HG03521 (cell line): ENCODE results near the gene FBXO27.
"Not testable (repeated sequence)": the region's sequence is repeated elsewhere in the genome, so short reads cannot be mapped to it uniquely, and the experiment has no call there.

Experiments
- ATAC-seq: cut with Tn5 transposase; IDR thresholded peaks from one replicate; pipeline ENCODE4 v1.9.1; 2021; ENCODE audit warnings: mild to moderate bottlenecking, moderate library complexity; ENCODE audit not compliant: unreplicated experiment

The FBXO27 gene

DNA sequence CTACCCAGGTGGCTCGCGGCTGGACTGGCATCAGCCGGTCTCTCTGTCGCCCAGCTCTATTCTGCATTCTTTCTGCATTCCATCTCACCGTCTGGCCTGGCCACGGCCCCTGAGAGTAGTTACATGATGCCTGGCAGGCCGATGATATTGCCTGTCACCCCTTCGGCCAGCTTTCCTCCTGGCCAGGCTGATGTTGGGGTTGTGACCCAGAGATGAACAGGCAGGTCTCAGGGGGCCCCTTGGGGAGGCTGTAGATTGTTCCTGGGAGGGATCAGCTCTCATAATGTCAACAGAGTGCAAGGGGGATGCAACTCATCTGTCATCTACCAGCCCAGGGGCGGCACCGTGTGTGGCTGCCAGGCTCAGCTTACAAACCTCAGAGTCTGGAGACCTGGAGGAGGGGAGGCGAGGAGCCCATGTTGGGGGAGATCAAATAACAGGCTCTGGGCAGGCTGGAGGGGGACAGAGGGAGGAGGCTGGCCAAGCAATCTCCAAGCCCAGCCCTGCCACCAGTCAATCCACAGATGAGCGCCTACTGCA, 43.2 kb downstream of the FBXO27 start:
- ATAC-seq, result no peak

DNA sequence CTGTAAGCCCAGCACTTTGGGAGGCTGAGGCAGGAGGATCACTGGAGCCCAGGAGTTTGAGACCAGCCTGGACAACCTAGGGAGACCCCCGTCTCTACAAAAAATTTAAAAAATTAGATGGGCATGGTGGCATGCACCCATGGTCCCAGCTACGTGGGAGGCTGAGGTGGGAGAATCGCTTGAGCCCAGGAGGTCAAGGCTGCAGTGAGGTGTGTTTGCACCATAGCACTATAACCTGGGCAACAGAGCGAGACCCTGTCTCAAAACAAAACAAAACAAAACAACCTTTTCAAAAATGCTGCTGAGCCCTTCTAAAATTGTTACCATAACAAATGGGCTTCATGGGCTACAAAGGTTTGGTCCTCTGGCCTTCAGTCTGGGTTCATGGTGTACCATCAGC, 43.7 kb downstream of the FBXO27 start:
- ATAC-seq, result not testable (repeated sequence)

DNA sequence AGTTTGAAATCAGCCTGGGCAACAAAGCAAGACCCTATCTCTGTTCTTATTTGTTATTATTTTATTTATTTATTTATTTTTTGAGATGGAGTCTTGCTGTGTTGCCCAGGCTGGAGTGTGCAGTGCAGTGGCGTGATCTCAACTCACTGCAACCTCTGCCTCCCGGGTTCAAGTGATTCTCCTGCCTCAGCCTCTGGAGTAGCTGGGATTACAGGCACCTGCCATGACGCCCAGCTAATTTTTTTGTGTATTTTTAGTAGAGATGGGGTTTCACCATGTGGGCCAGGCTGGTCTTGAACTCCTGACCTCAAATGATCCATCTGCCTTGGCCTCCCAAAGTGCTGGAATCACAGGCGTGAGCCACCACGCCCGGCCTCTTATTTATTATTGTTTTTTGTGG, 44.6 kb downstream of the FBXO27 start:
- not testable (repeated sequence) for ATAC-seq

DNA sequence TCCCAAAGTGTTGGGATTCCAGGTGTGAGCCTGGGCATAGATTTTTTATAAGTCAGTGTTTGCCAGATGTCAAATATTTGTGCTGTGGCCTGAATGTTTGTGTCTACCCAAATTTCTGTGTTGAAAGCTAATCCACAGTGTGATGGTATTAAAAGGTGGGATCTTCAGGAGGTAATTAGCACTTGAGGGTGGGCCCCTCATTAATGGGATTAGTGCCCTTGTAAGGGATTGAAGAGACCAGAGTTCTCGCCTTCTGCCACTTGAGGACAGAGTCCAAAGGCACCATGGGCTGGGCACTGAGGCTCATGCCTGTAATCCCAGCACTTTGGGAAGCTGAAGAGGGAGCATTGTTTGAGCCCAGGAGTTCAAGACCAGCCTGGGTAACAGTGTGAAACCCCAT, 47.1 kb downstream of the FBXO27 start:
- no peak for ATAC-seq

DNA sequence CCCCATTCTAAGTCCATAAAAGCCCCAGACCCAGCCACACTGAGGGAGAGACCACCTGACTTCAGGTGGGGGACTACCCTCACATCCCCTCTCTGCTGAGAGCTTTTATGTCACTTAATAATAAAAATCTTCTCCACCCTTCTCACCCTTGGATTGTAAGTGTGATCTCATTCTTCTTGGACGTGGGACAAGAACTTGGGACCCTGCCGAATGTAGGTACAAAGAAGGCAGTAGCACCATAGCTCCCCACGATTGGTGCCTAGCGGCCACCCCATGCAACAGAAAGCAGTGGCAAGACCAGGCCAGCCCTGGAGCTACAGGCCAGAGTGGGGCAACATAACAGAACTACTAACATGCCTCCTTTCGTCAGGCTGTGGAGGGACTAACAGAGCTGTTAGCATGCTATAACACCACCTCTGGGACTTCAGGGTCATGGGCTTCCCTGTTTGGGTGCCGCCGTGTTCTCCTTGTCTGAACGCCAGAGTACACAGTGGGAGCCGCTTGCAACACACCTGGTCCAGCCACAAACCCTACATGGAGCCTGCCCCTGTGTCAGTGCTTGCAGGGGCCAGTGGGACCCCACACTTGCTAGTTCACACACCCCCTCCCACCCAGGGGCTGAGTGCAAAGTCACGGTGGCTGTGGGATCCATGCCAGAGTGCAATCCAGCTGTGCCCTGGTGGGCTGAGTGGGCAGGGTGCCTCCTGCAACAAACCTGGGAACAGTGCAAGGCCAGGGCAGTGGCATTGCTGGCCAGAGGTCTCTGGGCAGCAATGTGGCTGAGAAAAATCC, 51.6 kb downstream of the FBXO27 start:
- no peak for ATAC-seq

DNA sequence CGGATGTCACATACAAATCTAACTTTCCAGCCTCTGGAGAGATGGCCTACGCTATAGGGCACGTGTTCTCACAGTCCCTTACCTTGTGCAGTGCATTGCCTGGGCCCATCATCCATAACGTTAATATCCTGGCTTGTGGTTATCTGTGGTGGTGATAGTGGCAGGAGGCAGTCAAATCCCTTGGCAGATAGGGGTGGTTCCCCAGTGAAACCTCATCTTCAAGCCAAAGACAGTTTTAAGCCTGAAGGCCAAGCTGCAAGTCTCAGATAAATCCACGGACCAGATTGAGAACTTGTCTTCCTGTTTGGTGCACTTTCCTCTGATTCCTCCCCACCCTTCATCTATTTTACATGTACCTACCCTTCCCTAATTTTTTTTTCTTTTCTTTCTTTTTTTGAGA, 52.5 kb downstream of the FBXO27 start:
- no peak for ATAC-seq

DNA sequence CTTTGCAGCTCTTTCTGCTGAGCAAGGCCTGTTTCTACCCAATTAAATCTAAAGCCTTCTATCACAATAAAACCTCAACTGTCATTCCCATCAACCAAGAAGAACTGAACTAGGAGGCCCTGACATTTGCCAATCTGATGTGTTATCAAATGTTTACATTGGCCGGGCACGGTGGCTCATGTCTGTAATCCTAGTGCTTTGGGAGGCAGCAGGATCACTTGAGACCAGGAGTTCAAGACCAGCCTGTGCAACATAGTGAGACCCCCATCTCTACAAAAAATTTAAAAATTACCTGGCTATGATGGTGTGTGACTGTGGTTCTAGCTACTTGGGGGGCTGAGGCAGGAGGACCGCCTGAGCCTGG, 54.0 kb downstream of the FBXO27 start:
- no peak for ATAC-seq

DNA sequence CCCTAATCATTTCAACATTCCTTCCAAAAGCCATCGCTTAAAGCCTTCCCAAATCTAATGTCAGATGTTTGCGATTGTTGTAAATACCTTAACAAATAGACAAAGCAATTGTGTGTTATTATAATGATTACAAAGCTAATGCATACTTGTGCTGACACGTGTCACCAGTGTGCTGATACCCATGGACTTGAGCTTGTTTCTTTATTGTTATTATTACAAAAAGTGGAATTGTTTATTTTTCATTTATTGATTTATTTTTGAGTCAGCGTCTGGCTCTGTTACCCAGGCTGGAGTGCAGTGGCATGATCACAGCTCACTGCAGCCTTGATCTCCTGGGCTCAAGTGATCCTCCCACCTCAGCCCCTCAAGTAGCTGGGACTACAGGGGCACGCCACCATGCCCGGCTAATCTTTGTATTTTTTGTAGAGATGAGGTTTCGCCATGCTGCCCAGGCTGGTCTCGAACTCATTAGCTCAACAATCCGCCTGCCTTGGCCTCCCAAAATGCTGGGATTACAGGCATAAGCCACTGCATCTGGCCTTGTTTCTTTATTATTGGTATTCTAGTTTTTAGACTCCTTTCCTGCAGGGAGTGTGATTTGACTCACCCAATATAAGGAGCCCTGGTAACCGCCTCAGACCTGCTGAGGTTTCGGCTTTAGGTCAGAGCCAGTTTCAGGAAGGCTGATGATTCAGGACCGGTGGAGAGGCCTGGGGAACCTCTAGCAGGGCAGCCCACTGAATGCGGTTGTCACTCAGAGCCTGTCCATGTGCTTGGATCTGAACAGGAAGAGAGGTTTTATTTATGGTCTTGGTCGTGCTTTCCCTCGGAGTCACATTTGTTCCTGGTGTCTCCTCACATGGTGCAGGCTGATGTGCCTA, 54.7 kb downstream of the FBXO27 start:
- ATAC-seq, result no peak

DNA sequence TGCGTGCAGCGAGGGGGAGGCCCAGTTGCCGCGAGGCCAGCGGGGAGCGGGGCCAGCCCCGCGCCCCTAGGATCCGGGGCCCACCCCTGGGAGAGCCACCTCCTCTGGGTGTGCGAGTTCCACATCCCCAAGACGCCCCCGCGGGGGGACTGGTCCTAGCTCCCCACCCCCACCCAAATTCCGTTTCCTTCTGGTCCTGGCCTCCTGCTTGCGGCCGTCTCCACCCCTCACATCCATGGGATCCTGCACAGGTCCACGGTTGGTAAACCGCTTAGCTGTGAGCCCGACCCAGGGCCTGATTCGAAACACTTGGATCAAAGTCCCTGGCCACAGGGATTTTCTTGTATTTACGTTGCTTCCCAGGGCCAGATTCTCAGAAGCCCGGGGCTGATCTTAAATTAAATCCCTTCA, 56.5 kb downstream of the FBXO27 start:
- no peak for ATAC-seq

DNA sequence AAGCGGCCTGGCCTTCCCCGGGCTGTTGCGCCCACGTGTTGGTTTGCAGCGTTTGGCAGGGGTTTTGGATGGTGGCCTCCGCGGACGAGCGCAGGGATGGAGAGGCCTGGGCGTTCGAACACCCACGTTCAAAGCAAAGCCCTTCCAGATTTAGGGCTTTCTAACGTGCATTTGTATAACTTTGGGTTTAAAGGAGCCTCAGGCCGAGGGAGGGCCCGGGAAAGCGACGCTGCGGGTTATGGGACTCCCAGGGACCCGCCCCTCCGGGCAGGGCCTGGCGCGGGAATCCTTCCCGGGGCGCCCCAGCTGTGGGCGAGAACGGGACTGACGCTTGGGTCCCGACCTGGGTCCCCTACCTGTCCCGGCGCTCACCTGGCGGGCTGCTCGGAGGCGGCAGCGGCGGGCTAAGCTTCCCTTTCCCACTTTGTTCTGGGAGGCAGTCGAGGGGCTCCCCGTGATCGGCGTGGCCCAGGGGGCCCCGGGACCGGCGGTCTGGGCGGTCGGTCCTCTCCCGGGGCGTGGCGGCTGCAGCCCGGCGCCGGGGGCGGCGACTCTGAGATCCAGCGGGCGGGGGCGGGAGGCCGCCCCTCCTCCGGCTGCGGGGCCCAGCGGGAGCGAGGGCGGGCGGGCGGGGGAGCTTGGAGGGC, 57.0 kb downstream of the FBXO27 start, which contains the start of gene FBXO17:
FBXO17 (minus strand) TSS at position 529 of the 647 bp plus-strand sequence. CDS start 25,423 bp downstream, outside the sequence.
- ATAC-seq, result no peak

DNA sequence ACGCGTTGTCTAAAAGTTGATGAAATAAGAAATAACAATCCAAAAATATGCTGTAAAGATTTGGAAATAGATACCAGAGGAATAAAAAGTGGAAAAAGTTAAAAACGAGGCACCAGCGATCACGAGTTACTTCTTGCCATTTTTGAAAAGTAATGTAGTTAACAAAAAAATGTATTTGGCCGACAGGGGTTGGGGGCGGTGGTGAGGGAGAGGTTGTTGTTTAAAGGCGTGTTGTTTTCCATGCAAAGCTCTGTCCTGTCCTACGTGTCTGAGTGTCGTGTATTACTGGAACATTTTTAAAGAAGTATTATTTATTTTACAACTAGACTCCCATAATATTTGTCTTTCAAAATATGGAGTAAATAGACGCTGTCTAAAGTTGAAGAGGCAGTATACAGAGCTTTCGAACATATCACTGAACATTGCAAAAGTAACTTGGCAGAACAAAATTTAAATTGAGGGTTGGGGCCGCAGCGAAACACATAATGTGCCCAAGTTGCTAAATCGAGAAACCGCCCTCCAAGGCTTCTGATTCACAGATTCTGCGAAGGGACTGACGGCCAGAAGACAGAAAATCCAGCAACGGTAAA, 57.6 kb downstream of the FBXO27 start:
- no peak for ATAC-seq
